Stimulated activated CD4-positive, alpha-beta T cell treated with anti-CD3 and anti-CD28 coated beads, Interleukin-4, amount 100 ng/mL, for 4 hours (primary cell): ENCODE measurements around the gene SHB.

Experiments used
- DNase-seq, 2 experiments: peaks; one replicate each; pipeline ENCODE4 v3.0.0-alpha.2; 2020

Gene SHB

GRCh38 chr9:37926737-37927118, 142.3 kb downstream of the SHB start:
- DNase-seq, result no peak

- no peak for DNase-seq
Measured at GRCh38 chr9:37925786-37926736, 143.0 kb downstream of the SHB start.

DNA sequence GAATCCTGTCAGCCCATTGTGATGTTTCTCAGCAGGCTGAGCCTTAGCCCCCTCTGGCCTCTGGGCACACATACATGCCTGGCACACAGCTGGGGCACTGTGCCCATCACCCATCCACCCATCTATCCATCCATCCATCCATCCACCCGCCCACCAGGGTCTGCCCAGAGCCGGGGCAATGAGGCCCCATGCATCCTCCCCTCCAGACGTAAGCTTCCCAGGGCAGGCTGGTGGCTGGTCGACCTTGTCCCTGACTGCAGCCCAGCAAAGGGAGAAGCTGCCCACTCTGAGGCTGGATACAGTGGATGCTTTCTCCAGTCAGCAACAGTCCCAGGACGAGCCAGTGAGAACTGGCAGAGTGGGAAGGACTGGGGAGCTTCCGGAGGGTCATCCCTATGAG, 144.0 kb downstream of the SHB start:
- no peak for DNase-seq

- no peak for DNase-seq
Measured at GRCh38 chr9:37924538-37924937, 144.5 kb downstream of the SHB start.

DNA sequence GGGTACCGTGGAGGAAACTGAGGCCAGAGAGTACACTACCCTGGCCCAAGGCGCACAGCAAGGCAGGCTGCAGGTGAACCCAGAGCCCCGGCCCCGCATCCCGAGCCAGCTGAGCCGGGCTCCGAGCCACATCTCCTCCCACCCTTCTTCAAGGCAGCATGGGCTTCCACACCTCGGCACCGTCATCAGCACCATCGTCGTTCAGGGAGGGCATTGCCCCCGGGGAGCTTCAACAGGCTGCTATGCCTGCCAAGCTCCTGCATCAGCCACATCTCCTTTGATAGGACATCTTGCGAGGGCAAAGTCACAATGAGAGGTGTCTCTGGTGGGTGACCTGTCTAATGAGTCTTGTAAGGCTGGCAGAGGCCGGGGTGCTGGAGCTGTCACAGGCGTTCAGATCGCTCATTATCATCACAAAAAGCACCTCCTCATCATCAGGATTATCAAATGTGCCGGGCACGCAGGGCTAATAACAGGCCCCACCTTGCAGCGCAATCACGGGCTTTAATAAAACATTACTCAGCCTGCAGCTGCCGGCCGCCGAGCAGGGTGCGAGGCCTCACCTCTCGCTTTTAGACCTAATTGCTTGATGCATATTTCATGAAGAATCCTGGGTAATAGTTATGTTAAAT, 145.1 kb downstream of the SHB start:
- DNase-seq, result no peak

DNA sequence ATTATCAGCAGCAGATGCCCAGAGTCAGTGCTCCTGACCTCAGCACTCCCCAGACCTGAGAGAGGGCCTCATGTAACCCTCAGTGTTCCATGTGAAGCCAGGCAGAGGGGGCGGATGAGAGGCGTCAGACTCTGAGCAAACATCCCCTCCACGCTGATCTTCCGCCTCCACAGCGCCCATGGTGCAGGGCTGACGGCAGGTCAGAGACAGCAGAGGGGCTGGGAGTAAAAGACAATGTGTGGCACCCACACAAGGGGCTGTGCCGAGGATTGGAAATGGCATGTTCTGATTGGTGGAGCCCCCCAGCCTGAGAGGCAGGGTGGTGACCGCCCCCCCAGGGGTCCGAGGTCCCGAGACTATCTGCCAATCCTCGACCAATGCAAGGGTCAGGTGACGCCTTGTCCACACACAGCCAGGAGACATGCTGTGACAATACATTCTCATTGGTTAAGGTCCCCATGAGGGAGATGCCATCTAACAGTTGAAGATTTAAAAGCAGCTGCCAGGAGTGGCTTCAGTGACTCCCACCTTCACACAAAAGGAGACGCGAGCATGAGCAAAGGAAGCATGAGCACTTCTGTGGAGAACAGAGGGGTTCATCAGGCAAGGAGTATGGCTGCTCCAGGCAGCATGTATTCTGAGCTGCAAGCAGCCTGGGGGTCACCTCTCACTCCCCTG, 145.8 kb downstream of the SHB start:
- no peak for DNase-seq

GRCh38 chr9:37922363-37923117, 146.5 kb downstream of the SHB start:
- DNase-seq, result no peak

DNA sequence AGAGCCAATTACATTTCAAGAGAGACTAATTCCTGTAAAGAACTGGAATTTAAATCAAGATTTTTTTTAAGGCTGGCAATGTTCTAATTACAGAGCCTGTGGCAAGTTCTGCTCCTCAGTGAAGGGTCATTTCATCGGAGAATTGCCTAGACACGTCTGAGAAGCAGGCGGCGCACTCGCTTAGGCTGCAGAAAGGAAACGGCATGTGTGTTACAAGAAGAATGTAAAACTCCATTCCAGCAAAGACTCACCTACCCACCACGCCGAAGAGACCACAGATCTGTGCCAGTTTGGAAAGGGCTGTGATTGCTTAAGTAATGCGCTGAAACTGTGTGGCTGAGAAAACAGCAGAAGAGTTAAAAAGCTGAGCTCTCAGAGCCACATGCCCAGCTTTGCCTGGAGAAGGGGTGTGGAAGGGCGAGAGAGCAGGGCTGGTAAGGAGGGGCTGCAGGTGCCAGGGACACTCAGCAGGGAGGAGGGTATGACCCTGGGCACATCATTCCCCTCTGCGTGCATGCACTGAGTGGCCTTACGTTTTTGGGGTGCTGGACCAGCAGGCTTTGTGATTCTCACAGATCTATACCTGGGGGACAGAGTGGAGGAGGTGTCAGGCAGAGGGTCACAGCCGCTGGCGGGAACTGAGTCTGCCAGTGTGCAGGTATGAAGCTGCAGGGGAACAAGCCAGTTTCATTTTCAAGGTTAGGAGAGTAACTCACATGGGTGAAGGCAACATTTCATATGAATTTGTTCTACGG, 147.3 kb downstream of the SHB start:
- DNase-seq, result no peak

DNA sequence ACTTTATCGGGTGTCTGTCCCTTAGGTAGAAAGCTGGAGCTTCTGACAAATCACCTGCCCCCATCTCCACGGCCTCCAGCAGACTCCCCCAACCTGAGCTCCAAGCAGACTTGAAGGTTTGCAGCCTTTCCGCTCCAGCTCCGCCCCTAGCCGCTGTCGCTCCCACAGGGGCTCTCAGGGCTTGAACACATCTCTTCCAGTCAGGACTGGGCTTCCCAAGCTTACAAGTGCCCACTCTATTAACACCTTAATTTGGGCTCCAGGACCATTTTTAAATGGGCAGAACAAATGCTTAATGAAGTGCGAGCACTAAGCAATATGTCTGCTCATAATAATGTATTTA, 147.9 kb downstream of the SHB start:
- DNase-seq, result no peak

GRCh38 chr9:37920471-37921167, 148.4 kb downstream of the SHB start:
- no peak for DNase-seq

- DNase-seq, result no peak
Measured at GRCh38 chr9:37919956-37920335, 149.1 kb downstream of the SHB start.

- no peak for DNase-seq
Measured at GRCh38 chr9:37919246-37919955, 149.6 kb downstream of the SHB start.

DNA sequence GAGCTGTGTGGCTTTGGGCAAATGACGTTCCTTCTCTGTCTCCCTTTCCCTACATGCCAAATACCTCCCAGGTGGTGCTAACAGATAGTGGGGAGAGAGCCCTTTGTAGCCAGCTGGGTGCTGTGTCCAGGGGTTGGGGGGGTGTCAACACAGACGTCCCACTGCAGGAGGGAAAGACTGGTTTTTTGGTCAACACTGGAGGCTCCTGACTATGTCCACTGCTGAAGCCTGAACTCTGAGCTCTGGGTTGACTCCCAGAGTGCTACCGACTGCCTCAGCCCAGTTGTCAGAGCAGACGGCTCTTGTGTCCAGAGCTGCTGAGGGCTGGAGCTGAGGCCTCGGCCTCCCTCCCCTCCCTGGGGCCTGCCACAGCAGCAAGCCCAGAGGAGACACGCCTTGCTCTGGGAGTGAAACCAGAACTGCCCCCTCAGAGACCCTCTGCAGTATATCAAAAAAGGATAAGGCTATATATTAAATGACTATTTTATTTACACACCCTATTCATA, 150.3 kb downstream of the SHB start:
- DNase-seq, result no peak

GRCh38 chr9:37917801-37918664, 151.0 kb downstream of the SHB start:
- no peak for DNase-seq

DNA sequence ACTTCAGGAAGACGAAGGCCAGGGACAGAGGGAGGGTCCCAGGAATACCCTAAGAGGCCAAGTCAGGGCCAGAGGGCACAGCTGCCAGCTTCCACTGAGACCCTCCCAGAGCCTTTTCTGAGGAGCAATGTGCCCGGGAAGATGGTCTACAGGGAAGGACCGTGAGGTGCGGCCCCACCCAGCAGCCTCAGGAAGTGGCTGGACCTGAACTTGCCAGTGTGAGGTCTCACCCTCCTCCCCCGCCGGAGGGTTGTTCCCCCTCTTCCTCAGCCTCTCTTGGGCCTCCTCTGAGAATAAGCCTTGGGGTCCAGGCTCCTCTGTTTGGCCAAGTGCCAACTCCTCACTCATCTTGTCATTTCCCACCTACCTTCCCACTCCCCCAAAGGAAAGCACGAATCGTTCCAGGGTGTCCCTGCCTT, 151.7 kb downstream of the SHB start:
- DNase-seq, result no peak

DNA sequence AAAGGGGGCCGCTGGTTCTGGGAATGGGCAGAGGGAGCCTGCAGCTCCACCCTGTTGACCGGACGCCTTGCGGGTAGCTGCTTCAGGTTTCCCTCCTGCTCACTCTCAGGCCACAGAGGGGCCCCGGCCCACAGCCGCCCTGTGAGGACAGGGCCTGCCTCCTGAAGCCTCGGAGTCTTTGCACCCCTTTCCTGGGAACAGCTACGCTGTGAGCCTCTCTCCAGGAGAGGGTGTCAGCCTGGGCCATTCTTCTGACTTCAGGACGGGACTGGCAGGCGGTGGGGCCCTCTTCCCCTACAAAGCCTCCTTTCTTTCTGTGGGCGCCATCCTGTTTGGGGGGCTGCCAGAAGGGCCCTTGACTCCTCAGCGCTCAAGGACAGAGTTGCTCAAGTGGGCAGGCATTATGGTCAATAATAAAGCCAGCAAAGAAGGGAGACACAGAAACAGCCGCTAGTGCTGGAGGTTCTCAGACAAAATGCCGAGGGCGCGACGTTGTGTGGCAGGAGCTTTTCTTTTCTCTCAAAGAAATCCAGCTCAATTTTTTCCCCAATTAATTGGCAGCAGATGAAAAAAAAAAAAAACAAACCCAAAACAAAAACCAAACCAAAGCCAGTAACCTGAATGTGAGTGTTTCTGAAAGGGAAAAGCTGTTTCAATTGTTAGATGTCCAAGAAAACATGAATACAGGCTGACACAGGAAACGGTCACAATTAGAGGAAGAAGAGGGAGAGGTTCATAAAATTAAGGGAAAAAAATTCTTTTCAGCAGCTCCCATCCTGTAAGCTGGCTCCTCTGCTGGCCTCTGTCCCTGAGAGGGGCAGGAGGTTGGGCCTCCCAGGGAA, 152.3 kb downstream of the SHB start:
- DNase-seq, result no peak

- DNase-seq, result no peak
Measured at GRCh38 chr9:37915911-37916470, 153.0 kb downstream of the SHB start.

- no peak for DNase-seq
Measured at GRCh38 chr9:37914701-37915358, 154.2 kb downstream of the SHB start.
